HepG2 (cell line): ENCODE measurements around the gene ACSL6. TPM values are rescaled to one million over a fixed set of nuclear protein-coding genes. Genes with fewer than 3 reads are reported as not detected.

ENCODE experiments used
- GABPB1 ChIP-seq: IDR thresholded peaks from 2 replicates; pipeline ENCODE4 v1.6.1; 2016; ENCODE audit warnings: mild to moderate bottlenecking, missing genetic modification reagents, moderate library complexity, missing compliant biosample characterization
- HIC2 ChIP-seq: sonication (generic); formaldehyde crosslinking; IDR thresholded peaks from 2 replicates; pipeline ENCODE4 v1.9.0; 2022; ENCODE audit warnings: low read depth, missing genetic modification reagents
- IRF9 ChIP-seq: sonication (generic); formaldehyde crosslinking; IDR thresholded peaks from 2 replicates; pipeline ENCODE4 v1.8.0; 2022; ENCODE audit warnings: missing genetic modification reagents, mild to moderate bottlenecking, borderline replicate concordance
- MXD3 ChIP-seq: IDR thresholded peaks from 2 replicates; pipeline ENCODE4 v1.6.1; 2016; ENCODE audit warnings: mild to moderate bottlenecking, missing biosample characterization, missing genetic modification reagents
- MYC ChIP-seq: sonication (generic); formaldehyde crosslinking; IDR thresholded peaks from 2 replicates; pipeline ENCODE4 v1.9.0; 2021; ENCODE audit warnings: missing genetic modification reagents, borderline replicate concordance
- NBN ChIP-seq: fragments of 450-650 bp; conservative IDR thresholded peaks from 2 replicates; pipeline ENCODE4 v1.6.1; 2017
- PTBP1 ChIP-seq: fragments of 200-400 bp; formaldehyde crosslinking; IDR thresholded peaks from 2 replicates; pipeline ENCODE4 v1.6.1; 2018; ENCODE audit warnings: low read length, low read depth; ENCODE audit not compliant: poor library complexity, severe bottlenecking
- RERE ChIP-seq: IDR thresholded peaks from 2 replicates; pipeline ENCODE4 v1.6.1; 2016; ENCODE audit warnings: low read depth, missing genetic modification reagents, missing compliant biosample characterization
- SP4 ChIP-seq: sonication (generic); formaldehyde crosslinking; IDR thresholded peaks from 2 replicates; pipeline ENCODE4 v1.8.1; 2023; ENCODE audit warnings: mild to moderate bottlenecking, missing genetic modification reagents
- SPEN ChIP-seq: sonication (generic); formaldehyde crosslinking; IDR thresholded peaks from 2 replicates; pipeline ENCODE4 v1.5.1; 2020; ENCODE audit warnings: low read depth, mild to moderate bottlenecking, missing genetic modification reagents
- TRIM22 ChIP-seq: fragments of 450-650 bp; IDR thresholded peaks from 2 replicates; pipeline ENCODE4 v1.6.1; 2017
- ZNF672 ChIP-seq: sonication (generic); formaldehyde crosslinking; IDR thresholded peaks from 2 replicates; pipeline ENCODE4 v1.8.1; 2022; ENCODE audit warnings: missing genetic modification reagents
- ZNF691 ChIP-seq: sonication (generic); formaldehyde crosslinking; IDR thresholded peaks from 2 replicates; pipeline ENCODE4 v1.4.0; 2020; ENCODE audit warnings: missing genetic modification reagents, low read depth, mild to moderate bottlenecking, borderline replicate concordance
- ZNF766 ChIP-seq: sonication (generic); formaldehyde crosslinking; IDR thresholded peaks from 2 replicates; pipeline ENCODE4 v1.5.0; 2020; ENCODE audit warnings: missing genetic modification reagents, borderline replicate concordance
- ZZZ3 ChIP-seq: sonication (generic); formaldehyde crosslinking; IDR thresholded peaks from 2 replicates; pipeline ENCODE4 v1.4.0; 2020; ENCODE audit warnings: missing genetic modification reagents, mild to moderate bottlenecking, borderline replicate concordance
- polyA plus RNA-seq, 8 experiments: library from polyadenylated mRNA; depleted of rRNA in 3 of 8; stranded (reverse) in 7 of 8; unstranded in 1 of 8; fragments of >200 nt; fragmentation: Illumina TruSeq in 4 of 8; extraction: Trizol in 4 of 8; gene quantifications; 2 replicates each; pipeline versions ENCODE4 v1.2.1 to v1.2.3, GENCODE V29; 2011 to 2016; ENCODE audit warnings: low read depth in 4 of 8, missing spikeins in 1 of 8, mixed read lengths in 1 of 8; ENCODE audit not compliant: insufficient read depth in 1 of 8
- total RNA-seq, 5 experiments: library from RNA; depleted of rRNA; stranded (reverse); fragments of >200 nt; fragmentation: Illumina TruSeq; extraction: Trizol; gene quantifications; 2 replicates each; pipeline ENCODE4 v1.2.3, GENCODE V29; 2016; ENCODE audit warnings: low read depth in 1 of 5

The ACSL6 gene
- total and polyA plus RNA-seq, 2 of the 13 experiments (the other 11 are each of a cell fraction or from before 2014, with no cell fraction given) = 3.7 to 3.8 TPM

- TF ChIP-seq ZNF691 (CRISPR knock-in tag) = no peak
- no peak for TF ChIP-seq NBN
- no peak for TF ChIP-seq RERE (CRISPR knock-in tag)
- TF ChIP-seq GABPB1 (CRISPR knock-in tag) = no peak
- TF ChIP-seq ZNF672 (CRISPR knock-in tag) = no peak
- no peak for TF ChIP-seq SPEN (CRISPR knock-in tag)
- TF ChIP-seq PTBP1 = no peak
- TF ChIP-seq HIC2 = no peak
- TF ChIP-seq SP4 = 0 out of 2 replicates have a peak, but pooled peaks have one; percentile 22
- no peak for TF ChIP-seq ZZZ3
- TF ChIP-seq MXD3 (CRISPR knock-in tag) = no peak
- no peak for TF ChIP-seq ZNF766
- 0 out of 2 replicates have a peak, but pooled peaks have one; percentile 3 for TF ChIP-seq MYC
- TF ChIP-seq IRF9 = no peak
- no peak for TF ChIP-seq TRIM22
Observed at GRCh38 chr5:131997026-131997726, 14.3 kb downstream of the ACSL6 start (continued).
